ENCODE results near the gene FILIP1.

The FILIP1 gene

DNA sequence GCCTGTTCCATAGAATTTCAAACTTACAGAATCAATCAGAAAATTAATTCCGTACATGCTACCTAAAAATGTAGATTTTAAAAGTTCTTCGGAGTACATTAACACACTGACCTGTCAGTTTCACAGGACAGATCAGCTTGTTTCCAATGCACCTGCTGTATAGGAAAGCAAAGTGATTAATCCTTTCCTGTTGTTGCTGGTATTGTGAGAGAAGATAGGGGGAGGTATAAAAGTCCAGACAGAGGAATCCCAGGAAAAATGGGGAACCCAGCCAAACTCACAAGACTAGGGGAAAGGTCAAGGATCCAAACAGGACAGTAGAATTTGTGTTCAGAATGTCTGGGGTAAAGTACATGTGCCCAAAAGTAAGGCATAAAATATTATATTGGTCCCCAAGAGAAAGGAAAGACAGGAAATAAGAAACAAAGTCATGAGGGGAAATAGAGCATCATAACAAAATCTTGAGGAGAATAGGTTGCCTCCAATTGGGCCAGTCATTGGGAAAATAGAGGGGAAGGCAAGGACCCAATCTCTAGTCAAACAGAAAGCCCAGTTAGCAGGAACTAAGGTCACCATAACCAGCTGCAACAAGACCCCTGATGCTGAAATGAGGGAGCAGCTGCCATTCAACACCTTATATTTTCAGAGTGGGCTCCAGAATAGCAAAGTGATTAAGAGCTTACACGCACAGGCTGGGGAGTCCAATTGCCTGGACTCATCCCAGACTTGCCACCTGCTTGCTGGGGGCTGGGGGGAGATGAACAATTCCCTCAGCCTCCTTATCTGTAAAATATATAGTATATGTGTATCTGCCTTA is 10.3 kb downstream of the FILIP1 start:
- H3K4me3 Mint-ChIP-seq, result no peak overlapping the region
- no peaks in the 10 kb centered on the region for H3K9me3 Mint-ChIP-seq
- no peaks in the 10 kb centered on the region for H3K36me3 Mint-ChIP-seq (ENCODE audit: low read depth)
- DNase-seq, result no peak
- TF ChIP-seq, protein P1, sequence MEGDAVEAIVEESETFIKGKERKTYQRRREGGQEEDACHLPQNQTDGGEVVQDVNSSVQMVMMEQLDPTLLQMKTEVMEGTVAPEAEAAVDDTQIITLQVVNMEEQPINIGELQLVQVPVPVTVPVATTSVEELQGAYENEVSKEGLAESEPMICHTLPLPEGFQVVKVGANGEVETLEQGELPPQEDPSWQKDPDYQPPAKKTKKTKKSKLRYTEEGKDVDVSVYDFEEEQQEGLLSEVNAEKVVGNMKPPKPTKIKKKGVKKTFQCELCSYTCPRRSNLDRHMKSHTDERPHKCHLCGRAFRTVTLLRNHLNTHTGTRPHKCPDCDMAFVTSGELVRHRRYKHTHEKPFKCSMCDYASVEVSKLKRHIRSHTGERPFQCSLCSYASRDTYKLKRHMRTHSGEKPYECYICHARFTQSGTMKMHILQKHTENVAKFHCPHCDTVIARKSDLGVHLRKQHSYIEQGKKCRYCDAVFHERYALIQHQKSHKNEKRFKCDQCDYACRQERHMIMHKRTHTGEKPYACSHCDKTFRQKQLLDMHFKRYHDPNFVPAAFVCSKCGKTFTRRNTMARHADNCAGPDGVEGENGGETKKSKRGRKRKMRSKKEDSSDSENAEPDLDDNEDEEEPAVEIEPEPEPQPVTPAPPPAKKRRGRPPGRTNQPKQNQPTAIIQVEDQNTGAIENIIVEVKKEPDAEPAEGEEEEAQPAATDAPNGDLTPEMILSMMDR (IDR thresholded peaks at IDR 0.05), result no peak
- H3K27me3 Mint-ChIP-seq (ENCODE audit: low read depth, poor library complexity), result no peaks in the 10 kb centered on the region
- no peaks in the 10 kb centered on the region for H3K4me1 Mint-ChIP-seq
- H3K27ac Mint-ChIP-seq, result no peak overlapping the region

DNA sequence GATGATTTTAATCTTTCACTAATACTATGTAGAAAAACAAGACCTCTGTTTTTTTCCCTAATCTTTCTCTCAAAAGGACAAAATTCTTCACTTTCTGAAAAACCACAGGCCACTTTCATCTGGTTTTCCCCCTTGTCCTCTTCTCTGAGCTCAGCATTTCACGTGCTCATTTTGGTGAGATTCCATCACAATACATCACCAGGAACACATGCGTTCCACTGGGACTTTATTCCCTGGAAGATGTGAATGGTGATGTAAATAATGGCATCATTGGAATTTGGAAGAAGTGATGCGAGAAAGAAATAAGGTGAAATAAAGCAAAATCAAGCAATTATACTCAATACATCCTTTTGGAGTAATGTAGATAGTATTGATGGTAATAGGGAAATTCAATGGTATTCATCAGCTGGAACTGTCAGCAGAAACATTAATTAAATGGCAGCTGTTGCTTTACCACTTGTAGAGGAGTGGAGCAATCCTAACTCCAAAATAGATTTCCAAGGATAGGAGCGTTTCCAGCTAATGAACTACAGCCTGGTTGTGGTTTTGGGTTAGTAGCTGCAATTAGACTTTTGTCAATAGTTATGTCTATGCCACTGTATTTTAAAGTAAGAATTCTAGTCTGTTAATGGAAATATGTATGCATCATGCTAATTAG is 11.5 kb downstream of the FILIP1 start:
- H3K27me3 Mint-ChIP-seq (ENCODE audit: low read depth, poor library complexity), result no peaks in the 10 kb centered on the region
- H3K4me3 Mint-ChIP-seq, result no peak overlapping the region
- TF ChIP-seq, protein P1 (IDR thresholded peaks at IDR 0.05), result no peak
- no peaks in the 10 kb centered on the region for H3K9me3 Mint-ChIP-seq
- DNase-seq, result no peak
- no peak overlapping the region for H3K27ac Mint-ChIP-seq
- no peaks in the 10 kb centered on the region for H3K36me3 Mint-ChIP-seq (ENCODE audit: low read depth)
- no peaks in the 10 kb centered on the region for H3K4me1 Mint-ChIP-seq

DNA sequence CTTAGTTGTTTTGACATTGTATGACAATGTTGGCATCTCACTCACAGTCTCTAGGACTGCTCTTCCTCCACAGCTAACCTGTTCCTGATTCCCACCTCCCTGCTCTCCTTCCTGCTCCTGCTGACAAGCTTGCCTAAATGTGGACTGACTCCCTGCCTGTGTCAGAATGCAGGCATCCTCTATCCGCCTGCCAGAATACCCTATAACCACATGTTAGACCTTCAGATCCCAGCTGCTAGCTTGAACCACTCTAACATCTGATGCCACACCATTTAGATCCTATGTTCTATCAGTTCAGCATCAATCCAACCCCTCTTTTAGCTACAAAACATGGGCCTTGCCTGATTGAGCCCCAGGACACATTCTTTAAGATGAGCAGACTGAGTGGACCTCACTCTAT is 12.2 kb downstream of the FILIP1 start:
- Mint-ChIP-seq H3K9me3 (no peaks in the 10 kb centered on the region), H3K4me1 (no peaks in the 10 kb centered on the region), H3K27ac (peak overlapping the region; percentile 36), H3K36me3 (ENCODE audit: low read depth) (no peaks in the 10 kb centered on the region), H3K4me3 (no peak overlapping the region), H3K27me3 (ENCODE audit: low read depth, poor library complexity) (no peaks in the 10 kb centered on the region)
- no peak for DNase-seq
- TF ChIP-seq, protein P1 (IDR thresholded peaks at IDR 0.05), result no peak

DNA sequence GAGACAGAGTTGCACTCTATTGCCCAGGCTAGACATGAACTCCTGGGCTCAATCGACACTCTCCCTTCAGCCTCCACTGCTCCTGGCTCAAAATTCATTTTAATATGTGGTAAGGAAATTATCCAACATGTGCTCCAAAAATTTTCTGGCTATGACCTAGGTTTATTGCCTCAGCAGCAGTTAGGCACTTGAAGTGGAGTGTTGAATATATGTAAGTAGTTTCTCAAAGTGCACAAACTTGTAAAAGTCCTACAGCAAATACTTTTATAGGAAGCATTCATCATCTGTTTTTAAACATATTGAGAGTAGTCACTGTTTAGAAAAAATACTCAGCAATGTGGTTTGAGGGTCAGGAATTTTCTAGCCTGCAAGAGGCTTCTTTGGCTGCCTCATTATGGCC is 13.2 kb downstream of the FILIP1 start:
- Mint-ChIP-seq H3K4me1 (no peaks in the 10 kb centered on the region), H3K4me3 (no peak overlapping the region), H3K27me3 (ENCODE audit: low read depth, poor library complexity) (no peaks in the 10 kb centered on the region), H3K9me3 (no peaks in the 10 kb centered on the region), H3K36me3 (ENCODE audit: low read depth) (no peaks in the 10 kb centered on the region), H3K27ac (no peak overlapping the region)
- DNase-seq, result no peak
- TF ChIP-seq, protein P1 (IDR thresholded peaks at IDR 0.05), result no peak

DNA sequence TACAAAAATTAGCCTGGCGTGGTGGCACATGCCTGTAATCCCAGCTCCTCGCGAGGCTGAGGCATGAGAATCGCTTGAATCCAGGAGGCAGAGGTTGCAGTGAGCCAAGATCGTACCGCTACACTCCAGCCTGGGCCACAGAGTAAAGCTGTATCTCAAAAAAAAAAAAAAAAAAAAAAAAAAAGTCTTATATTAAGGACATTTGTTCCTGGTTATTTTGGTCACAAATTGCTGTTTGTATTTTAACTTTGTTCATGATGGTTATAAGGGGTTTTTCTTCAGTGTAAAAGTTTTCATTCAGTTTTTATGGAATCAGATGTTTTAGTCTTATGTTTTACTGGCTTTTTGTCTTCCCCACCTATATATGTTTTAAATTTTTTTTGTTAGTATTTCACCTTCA is 13.9 kb downstream of the FILIP1 start:
- H3K36me3 Mint-ChIP-seq (ENCODE audit: low read depth), result no peaks in the 10 kb centered on the region
- no peak overlapping the region for H3K4me3 Mint-ChIP-seq
- TF ChIP-seq, protein P1 (IDR thresholded peaks at IDR 0.05), result no peak
- no peaks in the 10 kb centered on the region for H3K9me3 Mint-ChIP-seq
- no peaks in the 10 kb centered on the region for H3K4me1 Mint-ChIP-seq
- no peak overlapping the region for H3K27ac Mint-ChIP-seq
- DNase-seq, result no peak
- no peaks in the 10 kb centered on the region for H3K27me3 Mint-ChIP-seq (ENCODE audit: low read depth, poor library complexity)

Data from nephron progenitor cell (in vitro differentiated cells).